Glutamatergic neuron (in vitro differentiated cells): ENCODE measurements around the gene MMP8. TPM values are rescaled to one million over a fixed set of nuclear protein-coding genes. Genes with fewer than 3 reads are reported as not detected.
"Not testable (repeated sequence)": the region's sequence is repeated elsewhere in the genome, so short reads cannot be mapped to it uniquely, and the experiment has no call there.

Experiments used
- DNase-seq: peaks from one replicate; pipeline ENCODE4 v3.0.0; 2022
- H3K27ac Mint-ChIP-seq: one replicate; pipeline ENCODE4 v1.8.0; 2020; ENCODE audit warnings: mild to moderate bottlenecking, mixed read lengths, inconsistent platforms; ENCODE audit not compliant: unreplicated experiment
- H3K27me3 Mint-ChIP-seq: one replicate; pipeline ENCODE4 v1.8.0; 2020; ENCODE audit warnings: mild to moderate bottlenecking, moderate library complexity, mixed read lengths, inconsistent platforms; ENCODE audit not compliant: unreplicated experiment
- H3K36me3 Mint-ChIP-seq: one replicate; pipeline ENCODE4 v1.8.0; 2020; ENCODE audit warnings: mild to moderate bottlenecking, mixed read lengths, inconsistent platforms; ENCODE audit not compliant: unreplicated experiment
- H3K4me1 Mint-ChIP-seq: one replicate; pipeline ENCODE4 v1.8.0; 2020; ENCODE audit warnings: mild to moderate bottlenecking, low read depth, mixed read lengths, inconsistent platforms; ENCODE audit not compliant: unreplicated experiment
- H3K4me3 Mint-ChIP-seq: one replicate; pipeline ENCODE4 v1.8.0; 2020; ENCODE audit warnings: mild to moderate bottlenecking, mixed read lengths, inconsistent platforms; ENCODE audit not compliant: unreplicated experiment
- H3K9me3 Mint-ChIP-seq: one replicate; pipeline ENCODE4 v1.8.0; 2020; ENCODE audit warnings: mild to moderate bottlenecking, moderate library complexity, mixed read lengths, inconsistent platforms; ENCODE audit not compliant: unreplicated experiment
- total RNA-seq: library from RNA; stranded (reverse); fragmentation: NEBNext Ultra II Directional; extraction: Animal tissue kit (Norgen Biotek cat#: 25700); gene quantifications from one replicate; pipeline ENCODE4 v1.2.1, GENCODE V29; 2021; ENCODE audit not compliant: unreplicated experiment
- TF ChIP-seq, protein P1 (sequence below): fragments of 200-600 bp; sonication (generic); IDR thresholded peaks from one replicate; pipeline ENCODE4 v1.5.0; 2021; ENCODE audit not compliant: partially characterized antibody, unreplicated experiment

The MMP8 gene
- total RNA-seq, 1 donor from 2014 or later: not detected

GRCh38 chr11:102753267-102753666 lies 28.5 kb upstream of the MMP8 start:
- no peak overlapping the region for H3K4me3 Mint-ChIP-seq

DNA sequence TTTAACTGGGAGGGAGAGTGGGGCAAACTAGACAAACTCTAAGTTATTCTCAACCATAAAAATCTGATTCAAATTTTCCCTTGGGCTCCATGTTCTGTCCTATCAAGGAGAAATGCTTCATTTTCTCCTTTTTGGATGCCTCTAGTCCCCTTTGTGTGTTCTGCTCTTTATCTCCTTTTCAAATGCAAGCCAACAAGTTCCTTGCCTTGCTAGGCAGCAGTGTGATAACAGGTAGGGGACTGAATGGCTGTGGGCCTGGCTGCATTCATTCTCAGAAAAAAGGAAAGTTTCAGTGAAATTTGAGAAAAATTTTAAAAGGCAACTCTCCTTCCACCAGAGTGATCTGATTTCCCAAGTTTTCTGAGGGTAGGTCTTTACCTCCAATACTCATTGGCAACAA lies 26.9 kb upstream of the MMP8 start:
- TF ChIP-seq, protein P1, sequence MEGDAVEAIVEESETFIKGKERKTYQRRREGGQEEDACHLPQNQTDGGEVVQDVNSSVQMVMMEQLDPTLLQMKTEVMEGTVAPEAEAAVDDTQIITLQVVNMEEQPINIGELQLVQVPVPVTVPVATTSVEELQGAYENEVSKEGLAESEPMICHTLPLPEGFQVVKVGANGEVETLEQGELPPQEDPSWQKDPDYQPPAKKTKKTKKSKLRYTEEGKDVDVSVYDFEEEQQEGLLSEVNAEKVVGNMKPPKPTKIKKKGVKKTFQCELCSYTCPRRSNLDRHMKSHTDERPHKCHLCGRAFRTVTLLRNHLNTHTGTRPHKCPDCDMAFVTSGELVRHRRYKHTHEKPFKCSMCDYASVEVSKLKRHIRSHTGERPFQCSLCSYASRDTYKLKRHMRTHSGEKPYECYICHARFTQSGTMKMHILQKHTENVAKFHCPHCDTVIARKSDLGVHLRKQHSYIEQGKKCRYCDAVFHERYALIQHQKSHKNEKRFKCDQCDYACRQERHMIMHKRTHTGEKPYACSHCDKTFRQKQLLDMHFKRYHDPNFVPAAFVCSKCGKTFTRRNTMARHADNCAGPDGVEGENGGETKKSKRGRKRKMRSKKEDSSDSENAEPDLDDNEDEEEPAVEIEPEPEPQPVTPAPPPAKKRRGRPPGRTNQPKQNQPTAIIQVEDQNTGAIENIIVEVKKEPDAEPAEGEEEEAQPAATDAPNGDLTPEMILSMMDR: no peak
- Mint-ChIP-seq H3K27me3 (no peaks in the 10 kb centered on the region), H3K27ac (no peak overlapping the region), H3K4me1 (no peaks in the 10 kb centered on the region), H3K36me3 (peaks cover 5% of the 10 kb centered on the region), H3K9me3 (peaks cover 7% of the 10 kb centered on the region), H3K4me3 (no peak overlapping the region)
- no peak for DNase-seq

More at GRCh38 chr11:102753267-102753666, 28.5 kb upstream of the MMP8 start:
- no peaks in the 10 kb centered on the region for H3K27me3 Mint-ChIP-seq
- no peak for DNase-seq
- H3K9me3 Mint-ChIP-seq: peaks cover 3% of the 10 kb centered on the region
- H3K36me3 Mint-ChIP-seq: peaks cover 5% of the 10 kb centered on the region
- H3K4me1 Mint-ChIP-seq: no peaks in the 10 kb centered on the region
- TF ChIP-seq, protein P1: no peak
- no peak overlapping the region for H3K27ac Mint-ChIP-seq

- peaks cover 7% of the 10 kb centered on the region for H3K9me3 Mint-ChIP-seq
- H3K36me3 Mint-ChIP-seq: peaks cover 5% of the 10 kb centered on the region
- no peak overlapping the region for H3K4me3 Mint-ChIP-seq
- H3K4me1 Mint-ChIP-seq: no peaks in the 10 kb centered on the region
- TF ChIP-seq, protein P1: no peak
- DNase-seq: no peak
- H3K27me3 Mint-ChIP-seq: no peaks in the 10 kb centered on the region
- no peak overlapping the region for H3K27ac Mint-ChIP-seq
Observed at GRCh38 chr11:102749101-102749722, 24.5 kb upstream of the MMP8 start.

- H3K27me3 Mint-ChIP-seq, H3K9me3 Mint-ChIP-seq, H3K4me1 Mint-ChIP-seq, DNase-seq, H3K36me3 Mint-ChIP-seq: not testable (repeated sequence)
- peak overlapping the region; percentile 82 for H3K27ac Mint-ChIP-seq
- H3K4me3 Mint-ChIP-seq: peak overlapping the region; percentile 73
Observed at GRCh38 chr11:102746746-102747578, 22.2 kb upstream of the MMP8 start.

DNA sequence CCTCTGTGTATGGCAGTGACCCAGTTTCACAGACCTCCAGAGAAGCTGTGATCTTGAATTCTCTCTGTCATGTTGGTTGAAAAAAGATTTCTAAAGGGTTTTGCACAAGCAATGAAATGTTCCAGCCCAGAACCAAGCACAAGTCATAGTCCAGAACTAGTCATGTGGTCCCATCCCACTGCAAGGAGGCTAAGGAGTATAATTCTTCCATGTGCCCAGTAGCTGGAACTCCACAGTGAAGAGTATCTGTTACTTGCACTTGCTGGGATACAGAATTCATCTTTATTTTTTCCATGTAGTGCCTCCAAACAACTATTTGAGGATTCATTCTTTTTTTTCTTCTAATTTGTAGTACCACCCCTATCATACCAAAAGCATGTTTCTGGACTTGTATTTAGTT lies 9.9 kb upstream of the MMP8 start:
- Mint-ChIP-seq H3K27ac (no peak overlapping the region), H3K27me3 (no peaks in the 10 kb centered on the region), H3K4me3 (no peak overlapping the region), H3K36me3 (no peaks in the 10 kb centered on the region), H3K9me3 (no peaks in the 10 kb centered on the region), H3K4me1 (no peaks in the 10 kb centered on the region)
- TF ChIP-seq, protein P1: no peak
- no peak for DNase-seq
